ENCODE results near the gene GTF3C4. TPM values are rescaled to one million over a fixed set of nuclear protein-coding genes. Genes with fewer than 3 reads are reported as not detected.

The GTF3C4 gene
- total and polyA plus RNA-seq, 2 of the 8 experiments (the other 6 are each of a cell fraction or from before 2014, with no cell fraction given), result 6.8 to 39.2 TPM

GRCh38 chr9:132721661-132722060, 51.4 kb downstream of the GTF3C4 start (continued):
- TF ChIP-seq CHD7 (IDR thresholded peaks at IDR 0.05; ENCODE audit: insufficient replicate concordance, low read length), result no peak
- no peak for TF ChIP-seq KDM4A (IDR thresholded peaks at IDR 0.05; ENCODE audit: low read depth, low read length, severe bottlenecking)
- TF ChIP-seq SIN3A (conservative IDR thresholded peaks at IDR 0.05 in 1 of 2, IDR thresholded peaks at IDR 0.05 in 1 of 2; ENCODE audit: low read depth in 1 of 2, low read length in 2 of 2), result no peak
- TF ChIP-seq JUN (IDR thresholded peaks at IDR 0.05; ENCODE audit: low read depth, low read length), result no peak
- TF ChIP-seq EZH2 (IDR thresholded peaks at IDR 0.05; ENCODE audit: low read depth, low read length, severe bottlenecking), result no peak
- no peak for TF ChIP-seq E2F6 (IDR thresholded peaks at IDR 0.05)
- TF ChIP-seq POU5F1 (IDR thresholded peaks at IDR 0.05; ENCODE audit: low read depth, low read length), result no peak
- no peak for TF ChIP-seq PHF8 (conservative IDR thresholded peaks at IDR 0.05; ENCODE audit: low read depth, low read length)
- no peak for TF ChIP-seq BRCA1 (IDR thresholded peaks at IDR 0.05; ENCODE audit: low read depth, low read length)
- no peak for TF ChIP-seq RBBP5 (IDR thresholded peaks at IDR 0.05; ENCODE audit: borderline replicate concordance, low read depth, low read length)
- TF ChIP-seq CBX8 (IDR thresholded peaks at IDR 0.05; ENCODE audit: borderline replicate concordance, low read depth, low read length), result no peak

All from H1 (cell line).